H1 (cell line): Measurements from ENCODE around the gene S100G. TPM values are rescaled to one million over a fixed set of nuclear protein-coding genes. Genes with fewer than 3 reads are reported as not detected.

Experiments
- CTCF ChIA-PET: fragments of 300-600 bp; sonication (Branson Sonifier 250); formaldehyde crosslinking; loops from one replicate; lab custom pipeline; 2021; ENCODE audit not compliant: partially characterized antibody; lab: Charles Lee
- POLR2A ChIA-PET: fragments of 300-600 bp; sonication (Branson Sonifier 250); formaldehyde crosslinking; loops from one replicate; lab custom pipeline; 2021; ENCODE audit warnings: inconsistent platforms; ENCODE audit not compliant: partially characterized antibody; lab: Charles Lee
- DNase-seq, 2 experiments: peaks; one replicate each; pipeline versions ENCODE4 v3.0.0 to v3.0.0-alpha.2; 2010 to 2022; ENCODE audit warnings: low spot score in 2 of 2, low read depth in 1 of 2, mixed read lengths in 1 of 2
- FAIRE-seq: peaks from 2 replicates; lab custom pipeline; 2011; peaks lifted over from hg19 to GRCh38; lab: Jason Lieb, UNC
- H2AFZ ChIP-seq: 2 replicates; pipeline ENCODE4 v1.8.1; 2012; ENCODE audit warnings: low read length, inconsistent platforms
- H2AK5ac ChIP-seq: 2 replicates; pipeline ENCODE4 v1.6.1; 2013; ENCODE audit warnings: low read depth, low read length
- H2BK120ac ChIP-seq: replicated peaks from 2 replicates; pipeline ENCODE3; 2013; ENCODE audit warnings: low read depth, low read length, inconsistent platforms
- H2BK12ac ChIP-seq: 2 replicates; pipeline ENCODE4 v1.6.1; 2013; ENCODE audit warnings: low read depth, low read length
- H2BK15ac ChIP-seq: 2 replicates; pipeline ENCODE4 v1.6.1; 2013; ENCODE audit warnings: low read length
- H2BK20ac ChIP-seq: 2 replicates; pipeline ENCODE4 v1.6.1; 2013; ENCODE audit warnings: low read length
- H2BK5ac ChIP-seq: 2 replicates; pipeline ENCODE4 v1.6.1; 2013; ENCODE audit warnings: low read depth, low read length
- H3K14ac ChIP-seq: 2 replicates; pipeline ENCODE4 v1.6.1; 2013; ENCODE audit warnings: inconsistent platforms; ENCODE audit not compliant: insufficient read length
- H3K18ac ChIP-seq: 2 replicates; pipeline ENCODE4 v1.6.1; 2013; ENCODE audit warnings: low read length; ENCODE audit errors: extremely low read depth
- H3K23ac ChIP-seq: 2 replicates; pipeline ENCODE4 v1.6.1; 2013; ENCODE audit warnings: inconsistent platforms; ENCODE audit not compliant: insufficient read length
- H3K23me2 ChIP-seq: 2 replicates; pipeline ENCODE4 v1.6.1; 2013; ENCODE audit warnings: low read depth, low read length
- H3K27ac ChIP-seq: 2 replicates; pipeline ENCODE4 v1.6.1; 2011; ENCODE audit warnings: low read depth, low read length, inconsistent platforms
- H3K27me3 ChIP-seq, 4 experiments: replicated peaks in 1 of 4; 1 replicate in 1 of 4; 2 replicates in 3 of 4; pipeline versions ENCODE4 v1.6.1 to v1.8.1; 2011 to 2013; ENCODE audit warnings: low read length in 3 of 4, mild to moderate bottlenecking in 3 of 4, inconsistent platforms in 2 of 4, mixed read lengths in 2 of 4, moderate library complexity in 1 of 4; ENCODE audit not compliant: control insufficient read depth in 3 of 4, insufficient read depth in 3 of 4; ENCODE audit errors: extremely low read depth in 1 of 4
- H3K36me3 ChIP-seq, 4 experiments: 2 replicates each; pipeline versions ENCODE4 v1.6.1 to v1.8.1; 2011 to 2013; ENCODE audit warnings: mild to moderate bottlenecking in 4 of 4, low read length in 3 of 4, moderate library complexity in 2 of 4, control low read depth in 1 of 4, inconsistent platforms in 1 of 4; ENCODE audit not compliant: insufficient read depth in 4 of 4, control insufficient read depth in 2 of 4
- H3K4ac ChIP-seq: replicated peaks from 2 replicates; pipeline ENCODE3; 2013; ENCODE audit warnings: low read length, low read depth, mixed read lengths, inconsistent platforms; ENCODE audit not compliant: insufficient read length
- H3K4me1 ChIP-seq, 4 experiments: replicated peaks in 1 of 4; 1 replicate in 1 of 4; 2 replicates in 3 of 4; pipeline versions ENCODE4 v1.6.1 to v1.8.1; 2011 to 2013; ENCODE audit warnings: low read length in 3 of 4, inconsistent platforms in 2 of 4, mixed read lengths in 1 of 4; ENCODE audit not compliant: insufficient read depth in 4 of 4, control insufficient read depth in 3 of 4
- H3K4me2 ChIP-seq, 2 experiments: 2 replicates each; pipeline versions ENCODE4 v1.6.1 to v1.8.1; 2011 to 2013; ENCODE audit warnings: low read depth in 2 of 2, low read length in 2 of 2, control low read depth in 1 of 2, inconsistent platforms in 1 of 2, mild to moderate bottlenecking in 1 of 2; ENCODE audit not compliant: insufficient read depth in 1 of 2
- H3K4me3 ChIP-seq, 4 experiments: fragments of 200-600, 300-600 bp in 1 of 4; sonication (generic), shearing (Covaris generic), sonication (Bioruptor Twin) in 1 of 4; 2 replicates each; pipeline versions ENCODE4 v1.5.1 to v1.8.1; 2011 to 2016; ENCODE audit warnings: low read length in 4 of 4, low read depth in 3 of 4, control low read depth in 2 of 4, inconsistent platforms in 2 of 4, mild to moderate bottlenecking in 2 of 4, mixed read lengths in 1 of 4, moderate library complexity in 1 of 4; ENCODE audit not compliant: insufficient read depth in 2 of 4; ENCODE audit errors: extremely low read depth in 1 of 4
- H3K56ac ChIP-seq: replicated peaks from 2 replicates; pipeline ENCODE3; 2013; ENCODE audit warnings: low read depth, mild to moderate bottlenecking, mixed read lengths, low read length, inconsistent platforms; ENCODE audit not compliant: insufficient read length
- H3K79me1 ChIP-seq: 2 replicates; pipeline ENCODE4 v1.6.1; 2013; ENCODE audit warnings: low read depth, low read length, control low read depth
- H3K79me2 ChIP-seq, 2 experiments: 2 replicates each; pipeline versions ENCODE4 v1.6.1 to v1.8.1; 2012 to 2013; ENCODE audit warnings: low read length in 2 of 2, mild to moderate bottlenecking in 2 of 2, inconsistent platforms in 1 of 2; ENCODE audit not compliant: insufficient read depth in 2 of 2, control insufficient read depth in 1 of 2
- H3K9ac ChIP-seq, 4 experiments: replicated peaks in 1 of 4; 1 replicate in 1 of 4; 2 replicates in 3 of 4; pipeline versions ENCODE4 v1.6.1 to v1.8.1; 2011 to 2013; ENCODE audit warnings: low read depth in 3 of 4, low read length in 3 of 4, control low read depth in 2 of 4, mild to moderate bottlenecking in 2 of 4, moderate library complexity in 2 of 4, inconsistent platforms in 1 of 4; ENCODE audit errors: extremely low read depth in 1 of 4
- H3K9me3 ChIP-seq, 2 experiments: 2 replicates each; pipeline versions ENCODE4 v1.6.1 to v1.8.1; 2012 to 2013; ENCODE audit warnings: mild to moderate bottlenecking in 2 of 2, moderate library complexity in 2 of 2, control low read depth in 1 of 2, inconsistent platforms in 1 of 2, low read depth in 1 of 2, low read length in 1 of 2, mixed read lengths in 1 of 2; ENCODE audit not compliant: insufficient read depth in 2 of 2
- H4K20me1 ChIP-seq, 2 experiments: replicated peaks in 1 of 2; 2 replicates each; pipeline versions ENCODE3 to v1.8.1; 2011 to 2013; ENCODE audit warnings: inconsistent platforms in 2 of 2, low read length in 2 of 2, mild to moderate bottlenecking in 1 of 2; ENCODE audit not compliant: insufficient read depth in 2 of 2, control insufficient read depth in 1 of 2
- H4K5ac ChIP-seq: 2 replicates; pipeline ENCODE4 v1.6.1; 2013; ENCODE audit warnings: low read length, low read depth, mixed read lengths, inconsistent platforms; ENCODE audit not compliant: insufficient read length
- H4K8ac ChIP-seq: 2 replicates; pipeline ENCODE4 v1.8.0; 2013; ENCODE audit warnings: mild to moderate bottlenecking, moderate library complexity, low read length, inconsistent platforms; ENCODE audit not compliant: insufficient read depth; ENCODE audit errors: extremely low read depth
- H4K91ac ChIP-seq: replicated peaks from 2 replicates; pipeline ENCODE3; 2013; ENCODE audit warnings: low read length, mixed read lengths, inconsistent platforms; ENCODE audit not compliant: insufficient read length
- ASH2L ChIP-seq: fragments of 200-600, 300-600 bp; sonication (generic); IDR thresholded peaks from one replicate; pipeline ENCODE4 v1.7.1; 2017; ENCODE audit warnings: low read length
- BCL11A ChIP-seq, 2 experiments: IDR thresholded peaks; one replicate each; pipeline ENCODE4 v1.6.1; 2011; ENCODE audit warnings: low read depth in 2 of 2, low read length in 2 of 2, mild to moderate bottlenecking in 2 of 2
- BRCA1 ChIP-seq: IDR thresholded peaks from 2 replicates; pipeline ENCODE4 v1.6.1; 2012; ENCODE audit warnings: low read depth, low read length, improper control_type of control experiment
- EZH2 ChIP-seq: fragments of 200-600 bp; sonication (generic); IDR thresholded peaks from 2 replicates; pipeline ENCODE4 v1.7.1; 2012; ENCODE audit warnings: low read depth, mild to moderate bottlenecking, moderate library complexity, low read length, inconsistent platforms; ENCODE audit not compliant: severe bottlenecking
- HDAC6 ChIP-seq: IDR thresholded peaks from one replicate; pipeline ENCODE4 v1.7.1; 2012; ENCODE audit warnings: low read depth, mild to moderate bottlenecking, inconsistent platforms, low read length, moderate library complexity
- JUND ChIP-seq: IDR thresholded peaks from 2 replicates; pipeline ENCODE4 v1.6.1; 2011; ENCODE audit warnings: mild to moderate bottlenecking, improper control_type of control experiment, low read length
- RBBP5 ChIP-seq: IDR thresholded peaks from 2 replicates; pipeline ENCODE4 v1.7.1; 2012; ENCODE audit warnings: low read depth, mild to moderate bottlenecking, inconsistent platforms, low read length, moderate library complexity, borderline replicate concordance
- RNF2 ChIP-seq: fragments of 200-900, 300-1000 bp; sonication (generic); IDR thresholded peaks from 2 replicates; pipeline ENCODE4 v1.7.1; 2016; ENCODE audit warnings: borderline replicate concordance, low read depth, mild to moderate bottlenecking, antibody characterized with exemption, low read length; ENCODE audit not compliant: poor library complexity, severe bottlenecking; ENCODE audit errors: missing control alignments
- TAF1 ChIP-seq: IDR thresholded peaks from 2 replicates; pipeline ENCODE4 v1.6.1; 2011; ENCODE audit warnings: mild to moderate bottlenecking, low read depth, low read length
- TAF7 ChIP-seq: optimal IDR thresholded peaks from 2 replicates; pipeline ENCODE3; 2011; ENCODE audit warnings: low read depth, mild to moderate bottlenecking, inconsistent platforms, low read length, moderate library complexity, borderline replicate concordance
- WGBS, 2 experiments: shearing (Covaris generic) in 1 of 2; methylation state at CpG; one replicate each; pipeline versions ENCODE4 v1.1.6 to v1.1.7; 2013 to 2015; ENCODE audit warnings: low lambda C conversion rate in 2 of 2, mixed read lengths in 2 of 2, inconsistent platforms in 1 of 2, low coverage in 1 of 2, missing lambda C conversion rate in 1 of 2; ENCODE audit not compliant: insufficient replicate concordance in 2 of 2, insufficient coverage in 1 of 2, insufficient read length in 1 of 2; ENCODE audit errors: extremely low coverage in 1 of 2, missing lambda C conversion rate in 1 of 2; 5-methylcytosine and 5-hydroxymethylcytosine counted together
- polyA plus RNA-seq, 7 experiments: library from polyadenylated mRNA; depleted of rRNA in 3 of 7; stranded (reverse) in 5 of 7; unstranded in 2 of 7; fragments of >200 nt in 5 of 7; fragments of 200-250 nt in 2 of 7; gene quantifications; 1 replicate in 5 of 7; 2 replicates in 1 of 7; 4 replicates in 1 of 7; pipeline versions ENCODE4 v1.2.1 to v1.2.3, GENCODE V29; 2011 to 2013; ENCODE audit warnings: missing spikeins in 2 of 7, mixed read lengths in 2 of 7
- total RNA-seq: library from RNA; stranded (reverse); fragmentation: NEBNext Ultra II Directional; extraction: Animal tissue kit (Norgen Biotek cat#: 25700); gene quantifications from 2 replicates; pipeline ENCODE4 v1.2.1, GENCODE V29; 2021
- TF ChIP-seq, protein P1 (sequence below): IDR thresholded peaks from 2 replicates; pipeline ENCODE4 v1.6.1; 2012; ENCODE audit warnings: inconsistent platforms

The S100G gene
- total and polyA plus RNA-seq, 2 of the 8 experiments (the other 6 are each of a cell fraction or from before 2014, with no cell fraction given): not detected

GRCh38 chrX:16702700-16703599 is 53.0 kb downstream of the S100G start:
- Histone ChIP-seq H2BK15ac (no peak overlapping the region), H3K4me1 (no peaks in the 10 kb centered on the region), H3K23me2 (no peaks in the 10 kb centered on the region), H2AK5ac (no peak overlapping the region), H3K9ac (no peak overlapping the region), H4K5ac (no peak overlapping the region), H2AFZ (no peak overlapping the region), H3K56ac (no peak overlapping the region), H3K4me3 (no peak overlapping the region), H3K14ac (no peak overlapping the region), H3K27ac (no peak overlapping the region), H2BK120ac (no peak overlapping the region), H4K8ac (no peak overlapping the region), H4K20me1 (no peaks in the 10 kb centered on the region), H3K9me3 (no peaks in the 10 kb centered on the region), H3K27me3 (no peaks in the 10 kb centered on the region), H3K36me3 (peaks cover 2 to 37% (median 12%) of the 10 kb centered on the region in 4 experiments; a peak in 6 of 8 replicates), H3K79me2 (no peaks in the 10 kb centered on the region), H2BK12ac (no peak overlapping the region), H2BK5ac (no peak overlapping the region), H4K91ac (no peak overlapping the region), H3K4ac (no peak overlapping the region), H3K4me2 (no peak overlapping the region), H3K79me1 (no peaks in the 10 kb centered on the region), H3K18ac (no peak overlapping the region), H2BK20ac (no peak overlapping the region), H3K23ac (no peak overlapping the region)
- POLR2A ChIA-PET: interaction anchor here (0.6 to 1.5 kb wide), 2 partner anchors 17 to 1089 kb away, joined by 3 to 4 read pairs; no protein-coding TSS in a partner anchor
- DNase-seq (no peak), FAIRE-seq (no peak)
- CTCF ChIA-PET: interaction anchor here (0.6 kb wide), 1 partner anchor 157 kb away, joined by 3 read pairs; no protein-coding TSS in a partner anchor
- WGBS, 2 experiments: 97% methylated on average over 11 of the region's 15 CpGs; no CpG with 5 or more reads in 1 of the 2 experiments
- TF ChIP-seq RBBP5: no peak
- TF ChIP-seq JUND: no peak
- no peak for TF ChIP-seq BRCA1
- no peak for TF ChIP-seq EZH2
- no peak for TF ChIP-seq HDAC6
- TF ChIP-seq ASH2L: no peak
- no peak for TF ChIP-seq RNF2
- no peak for TF ChIP-seq TAF1
- TF ChIP-seq, protein P1, sequence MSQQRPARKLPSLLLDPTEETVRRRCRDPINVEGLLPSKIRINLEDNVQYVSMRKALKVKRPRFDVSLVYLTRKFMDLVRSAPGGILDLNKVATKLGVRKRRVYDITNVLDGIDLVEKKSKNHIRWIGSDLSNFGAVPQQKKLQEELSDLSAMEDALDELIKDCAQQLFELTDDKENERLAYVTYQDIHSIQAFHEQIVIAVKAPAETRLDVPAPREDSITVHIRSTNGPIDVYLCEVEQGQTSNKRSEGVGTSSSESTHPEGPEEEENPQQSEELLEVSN: no peak
- no peak for TF ChIP-seq TAF7
- TF ChIP-seq BCL11A (IDR thresholded peaks at IDR 0.05; ENCODE audit: low read depth in 2 of 2, low read length in 2 of 2): no peak
